Upper lobe of left lung (tissue), 6 donors: ENCODE data around the gene GPR84. TPM values are rescaled to one million over a fixed set of nuclear protein-coding genes. Genes with fewer than 3 reads are reported as not detected.

Source experiments
- ATAC-seq, 2 donors: fragments of 200-7000 bp; cut with Tn5 transposase; one replicate each; pipeline ENCODE4 v1.9.1; 2022; ENCODE audit warnings: mild to moderate bottlenecking in 2 of 2, moderate library complexity in 2 of 2; ENCODE audit not compliant: low FRiP score in 2 of 2
- DNase-seq, 2 donors: peaks; one replicate each; pipeline ENCODE4 v3.0.0-alpha.2; 2019 to 2020
- H3K27ac ChIP-seq, 4 donors: fragments of 200-600 bp; sonication (generic); one replicate each; pipeline ENCODE4 v1.5.1; 2016 to 2019
- H3K27me3 ChIP-seq, 4 donors: fragments of 200-600 bp; sonication (generic); one replicate each; pipeline ENCODE4 v1.5.1; 2017 to 2019
- H3K36me3 ChIP-seq, 4 donors: fragments of 200-600 bp; sonication (generic); one replicate each; pipeline ENCODE4 v1.5.1; 2016 to 2019
- H3K4me1 ChIP-seq, 4 donors: fragments of 200-600 bp; sonication (generic); one replicate each; pipeline ENCODE4 v1.5.1; 2018 to 2019
- H3K4me3 ChIP-seq, 4 donors: fragments of 200-600 bp; sonication (generic); one replicate each; pipeline ENCODE4 v1.5.1; 2017 to 2019; ENCODE audit warnings: mild to moderate bottlenecking in 2 of 4, moderate library complexity in 1 of 4
- H3K9me3 ChIP-seq, 4 donors: fragments of 200-600 bp; sonication (generic); one replicate each; pipeline ENCODE4 v1.5.1; 2018 to 2019
- EP300 ChIP-seq, 4 donors: sonication (generic); formaldehyde crosslinking; IDR thresholded peaks; one replicate each; pipeline ENCODE4 v1.5.1; 2017; ENCODE audit warnings: antibody characterized with exemption in 4 of 4, control low read depth in 2 of 4
- POLR2A ChIP-seq, 4 donors: fragments of 450-650 bp; IDR thresholded peaks; one replicate each; pipeline ENCODE4 v1.5.1; 2016 to 2017; ENCODE audit warnings: antibody characterized with exemption in 4 of 4, mild to moderate bottlenecking in 2 of 4
- POLR2AphosphoS5 ChIP-seq, 2 donors: sonication (generic); formaldehyde crosslinking; IDR thresholded peaks; one replicate each; pipeline ENCODE4 v1.5.1; 2017; ENCODE audit warnings: antibody characterized with exemption in 2 of 2
- WGBS, 2 donors: methylation state at CpG; one replicate each; pipeline ENCODE4 v1.1.5; 2017 to 2018; 5-methylcytosine and 5-hydroxymethylcytosine counted together
- total RNA-seq, 6 donors: library from RNA; depleted of rRNA in 4 of 6; stranded (reverse); fragments of >200 nt in 4 of 6; gene quantifications; one replicate each; pipeline versions ENCODE4 v1.1.0 to v1.2.1, GENCODE V29; 2016 to 2021
- TF ChIP-seq, protein P1 (sequence below), 6 experiments: fragments of 450-650 bp in 4 of 6; fragments of 200-600 bp in 2 of 6; sonication (generic) in 2 of 6; IDR thresholded peaks; one replicate each; pipeline ENCODE4 v1.5.1; 2016 to 2019; ENCODE audit warnings: antibody characterized with exemption in 6 of 6
- donor health status: DM: no; HTN: no; CAD: no; lungs with moderate emphysema.
- donor health status: DM: no; HTN: yes; CAD: no; lungs with severe emphysema.

Gene GPR84
- total RNA-seq, 6 donors from 2014 or later: 0.39 to 2.1 (median 1.1) TPM; not detected in 2

DNA sequence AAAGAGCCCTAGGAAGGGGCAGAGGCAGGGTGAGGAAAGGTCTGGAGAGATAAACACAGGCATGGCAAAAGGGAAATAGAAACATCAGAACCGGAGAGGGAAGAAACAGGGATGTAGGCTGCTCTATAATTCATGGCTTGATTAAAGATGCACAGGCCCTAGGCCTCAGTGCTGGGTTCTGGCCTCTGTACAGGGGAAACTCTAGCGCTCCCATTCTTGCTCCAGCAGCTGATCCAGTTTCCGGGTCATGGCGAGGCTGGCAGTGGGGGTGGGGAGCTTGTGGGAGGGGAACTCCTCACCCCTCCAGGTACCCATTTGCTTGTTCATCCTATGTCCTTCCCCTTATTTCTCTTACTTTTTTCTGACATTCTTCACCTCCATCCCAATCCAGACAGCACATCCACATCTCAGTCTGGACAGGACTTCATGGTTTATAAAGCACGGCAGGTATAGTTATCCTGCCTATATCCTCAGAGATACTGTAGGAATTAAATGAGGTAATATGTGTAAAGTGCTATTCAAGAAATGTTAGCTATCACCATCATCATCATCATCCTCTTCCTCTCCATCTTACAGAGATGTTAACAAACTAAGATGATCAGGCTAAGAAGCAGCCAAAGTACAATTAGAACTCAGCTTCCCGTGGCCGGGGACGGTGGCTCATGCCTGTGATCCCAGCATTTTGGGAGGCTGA, 8.0 kb upstream of the GPR84 start:
- Histone ChIP-seq H3K4me3 (no peak overlapping the region), H3K4me1 (peaks cover 34 to 60% (median 48%) of the 10 kb centered on the region in 4 donors), H3K9me3 (no peaks in the 10 kb centered on the region), H3K36me3 (peaks cover 0 to 6% (median 0%) of the 10 kb centered on the region in 4 donors), H3K27ac (peak overlapping the region in 2 of 4 donors; percentile 48 to 59), H3K27me3 (no peaks in the 10 kb centered on the region)
- DNase-seq (no peak), ATAC-seq (no peak)
- 51 to 54% methylated on average over 8 of the region's 8 CpGs for WGBS, 2 donors
- TF ChIP-seq POLR2A (IDR thresholded peaks at IDR 0.05): no peak
- TF ChIP-seq EP300 (IDR thresholded peaks at IDR 0.05): no peak
- TF ChIP-seq, protein P1, sequence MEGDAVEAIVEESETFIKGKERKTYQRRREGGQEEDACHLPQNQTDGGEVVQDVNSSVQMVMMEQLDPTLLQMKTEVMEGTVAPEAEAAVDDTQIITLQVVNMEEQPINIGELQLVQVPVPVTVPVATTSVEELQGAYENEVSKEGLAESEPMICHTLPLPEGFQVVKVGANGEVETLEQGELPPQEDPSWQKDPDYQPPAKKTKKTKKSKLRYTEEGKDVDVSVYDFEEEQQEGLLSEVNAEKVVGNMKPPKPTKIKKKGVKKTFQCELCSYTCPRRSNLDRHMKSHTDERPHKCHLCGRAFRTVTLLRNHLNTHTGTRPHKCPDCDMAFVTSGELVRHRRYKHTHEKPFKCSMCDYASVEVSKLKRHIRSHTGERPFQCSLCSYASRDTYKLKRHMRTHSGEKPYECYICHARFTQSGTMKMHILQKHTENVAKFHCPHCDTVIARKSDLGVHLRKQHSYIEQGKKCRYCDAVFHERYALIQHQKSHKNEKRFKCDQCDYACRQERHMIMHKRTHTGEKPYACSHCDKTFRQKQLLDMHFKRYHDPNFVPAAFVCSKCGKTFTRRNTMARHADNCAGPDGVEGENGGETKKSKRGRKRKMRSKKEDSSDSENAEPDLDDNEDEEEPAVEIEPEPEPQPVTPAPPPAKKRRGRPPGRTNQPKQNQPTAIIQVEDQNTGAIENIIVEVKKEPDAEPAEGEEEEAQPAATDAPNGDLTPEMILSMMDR (IDR thresholded peaks at IDR 0.05): no peak
- no peak for TF ChIP-seq POLR2AphosphoS5 (IDR thresholded peaks at IDR 0.05)

DNA sequence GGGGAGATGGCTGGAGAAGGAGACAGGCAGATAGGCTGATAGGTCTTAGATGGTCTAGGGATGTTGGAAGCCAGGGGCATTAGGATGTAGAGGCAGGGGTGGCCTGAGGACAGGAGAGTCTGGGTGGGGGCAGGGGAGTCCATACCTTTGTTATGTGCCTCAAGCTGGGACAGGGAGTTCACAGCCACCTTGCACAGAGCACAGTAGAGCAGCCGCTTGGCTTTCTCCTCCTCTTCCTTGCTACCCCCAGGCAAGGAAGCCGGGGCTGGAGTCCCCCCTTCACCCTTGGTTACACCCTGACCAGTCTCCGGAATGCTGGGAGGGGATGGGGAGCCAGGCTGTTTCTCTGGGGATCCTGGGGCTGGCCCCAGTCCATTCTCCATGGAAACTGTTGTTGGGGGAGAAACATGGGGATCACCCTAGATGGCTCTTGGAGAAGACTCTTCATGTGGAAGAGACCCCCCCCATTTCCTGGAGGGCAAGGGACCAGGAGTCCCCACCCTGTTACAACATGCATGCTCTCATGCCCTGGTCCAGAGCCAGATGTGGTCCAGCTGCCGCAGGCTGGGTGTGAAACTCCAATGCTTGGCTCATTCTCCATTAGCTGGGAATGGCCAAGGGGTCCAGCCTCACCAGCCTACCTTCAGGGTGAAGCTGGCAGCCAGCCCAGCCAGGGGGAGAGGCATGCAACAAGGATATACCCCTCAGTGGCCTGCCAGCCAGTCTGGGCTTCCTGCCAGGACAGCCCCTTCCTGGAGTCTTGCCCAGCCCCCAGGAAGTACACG, 7.2 kb upstream of the GPR84 start:
- H3K27ac ChIP-seq: peak overlapping the region in 2 of 4 donors; percentile 48 to 59
- peaks cover 0 to 4% (median 0%) of the 10 kb centered on the region in 4 donors for H3K36me3 ChIP-seq
- ATAC-seq (peak in 1 of 2 donors; percentile 37), DNase-seq (peak in 1 of 2 donors; percentile 38)
- no peak for TF ChIP-seq POLR2AphosphoS5 (IDR thresholded peaks at IDR 0.05)
- TF ChIP-seq EP300 (IDR thresholded peaks at IDR 0.05): no peak
- no peaks in the 10 kb centered on the region for H3K9me3 ChIP-seq
- WGBS, 2 donors: 51 to 56% methylated on average over 3 to 5 of the region's 5 CpGs
- H3K4me3 ChIP-seq: no peak overlapping the region
- peaks cover 34 to 60% (median 48%) of the 10 kb centered on the region in 4 donors for H3K4me1 ChIP-seq
- no peaks in the 10 kb centered on the region for H3K27me3 ChIP-seq

DNA sequence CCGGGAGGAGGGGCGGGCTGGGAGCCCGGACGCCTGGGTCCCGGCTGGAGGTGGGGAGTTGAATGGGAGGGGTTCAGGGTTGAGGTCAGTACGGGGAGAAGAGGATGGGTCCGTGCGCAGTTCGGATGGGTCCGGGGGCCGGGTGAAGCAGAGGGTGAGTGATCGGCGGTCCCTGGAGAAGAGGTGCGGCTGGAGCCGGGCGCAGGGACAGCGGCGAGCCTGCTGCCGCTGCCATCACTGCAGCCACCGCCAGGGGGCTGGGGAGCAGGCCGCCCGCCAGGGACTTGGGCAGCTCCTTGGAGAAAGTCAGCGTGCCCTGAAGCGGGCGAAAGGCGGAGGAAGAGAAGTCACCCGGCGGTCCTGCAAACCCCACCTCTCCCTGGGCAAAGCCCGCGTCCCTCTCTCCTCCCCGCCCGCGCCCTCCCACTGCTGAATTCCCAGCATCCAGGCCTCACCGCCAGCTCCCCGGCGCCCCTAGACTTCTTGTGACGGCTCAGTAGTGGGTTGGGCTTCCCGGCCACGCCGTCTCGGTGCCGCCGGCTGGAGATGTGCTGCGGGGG, 6.0 kb upstream of the GPR84 start:
- TF ChIP-seq EP300 (IDR thresholded peaks at IDR 0.05): no peak
- TF ChIP-seq POLR2AphosphoS5 (IDR thresholded peaks at IDR 0.05): no peak
- TF ChIP-seq, protein P1 (IDR thresholded peaks at IDR 0.05): peak; percentile 94 to 98 (median 96)
- H3K27ac ChIP-seq: peak overlapping the region in 3 of 4 donors; percentile 48 to 70 (median 65)
- WGBS, 2 donors: 17 to 21% methylated on average over 8 to 43 of the region's 44 CpGs
- H3K4me3 ChIP-seq: peak overlapping the region in 3 of 4 donors; percentile 21 to 47 (median 41)
- no peaks in the 10 kb centered on the region for H3K9me3 ChIP-seq
- H3K27me3 ChIP-seq: no peaks in the 10 kb centered on the region
- peaks cover 34 to 60% (median 48%) of the 10 kb centered on the region in 4 donors for H3K4me1 ChIP-seq
- peak; percentile 76 to 95 for DNase-seq
- peaks cover 0 to 4% (median 0%) of the 10 kb centered on the region in 4 donors for H3K36me3 ChIP-seq
- peak; percentile 82 to 87 for ATAC-seq

DNA sequence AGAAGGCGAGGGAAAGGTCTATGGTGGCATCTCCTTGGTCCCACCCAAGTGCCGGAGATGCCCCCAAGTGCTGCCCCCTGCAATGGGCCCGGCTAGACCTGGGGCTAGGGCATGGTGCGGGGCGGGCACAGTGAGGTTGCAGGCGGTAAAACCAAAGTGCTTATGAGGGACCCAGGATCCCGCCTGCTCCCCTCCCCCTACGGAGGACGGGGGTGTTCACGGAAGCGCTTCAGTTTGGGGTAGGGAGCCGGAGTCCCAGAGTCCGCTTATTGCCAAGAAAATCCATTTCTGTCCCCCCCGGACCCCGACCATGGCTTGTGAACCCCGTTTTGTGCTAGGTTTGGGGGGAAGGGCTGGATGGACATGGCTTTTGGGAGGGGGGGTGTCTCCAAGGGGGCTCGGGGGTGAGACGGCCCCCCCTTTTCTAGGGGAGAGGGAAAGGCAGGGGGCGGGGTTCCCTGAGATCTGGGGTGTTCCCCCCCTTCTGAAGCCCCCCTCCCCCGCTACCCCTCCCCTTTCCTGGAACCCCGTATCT, 5.4 kb upstream of the GPR84 start:
- Histone ChIP-seq H3K4me3 (peak overlapping the region in 3 of 4 donors; percentile 21 to 47 (median 41)), H3K27me3 (no peaks in the 10 kb centered on the region), H3K4me1 (peaks cover 34 to 60% (median 48%) of the 10 kb centered on the region in 4 donors), H3K9me3 (no peaks in the 10 kb centered on the region), H3K27ac (peak overlapping the region in 2 of 4 donors; percentile 65 to 70), H3K36me3 (peaks cover 0 to 4% (median 0%) of the 10 kb centered on the region in 4 donors)
- peak in 1 of 2 donors; percentile 9 for ATAC-seq
- TF ChIP-seq POLR2A (IDR thresholded peaks at IDR 0.05): no peak
- TF ChIP-seq, protein P1 (IDR thresholded peaks at IDR 0.05): no peak
- no peak for TF ChIP-seq EP300 (IDR thresholded peaks at IDR 0.05)
- no peak for TF ChIP-seq POLR2AphosphoS5 (IDR thresholded peaks at IDR 0.05)
- 63 to 83% methylated on average over 2 to 20 of the region's 21 CpGs for WGBS, 2 donors
- peak in 1 of 2 donors; percentile 46 for DNase-seq
